CD14-positive monocyte (primary cell): ENCODE results near the gene DPP10. TPM values are rescaled to one million over a fixed set of nuclear protein-coding genes. Genes with fewer than 3 reads are reported as not detected.

Experiments
- DNase-seq, 3 donors: peaks; one replicate each; pipeline ENCODE4 v3.0.0-alpha.2; 2011 to 2022
- H2AFZ ChIP-seq: 2 replicates; pipeline ENCODE4 v1.6.0; 2012; ENCODE audit warnings: mild to moderate bottlenecking, low read depth, low read length, inconsistent platforms; ENCODE audit not compliant: insufficient read depth, poor library complexity, severe bottlenecking
- H3K27ac ChIP-seq, 2 donors: 1 replicate in 1 of 2; 2 replicates in 1 of 2; pipeline ENCODE4 v1.5.1; 2012 to 2013; ENCODE audit warnings: low read length in 2 of 2, control low read depth in 1 of 2, inconsistent platforms in 1 of 2, low read depth in 1 of 2, mild to moderate bottlenecking in 1 of 2
- H3K27me3 ChIP-seq, 2 donors: one replicate each; pipeline versions ENCODE4 v1.6.0 to v1.6.1; 2011 to 2013; ENCODE audit warnings: low read length in 2 of 2; ENCODE audit not compliant: control insufficient read depth in 2 of 2, insufficient read depth in 2 of 2
- H3K36me3 ChIP-seq, 2 donors: replicated peaks in 1 of 2; 1 replicate in 1 of 2; 2 replicates in 1 of 2; pipeline versions ENCODE4 v1.5.1 to v1.6.1; 2012 to 2013; ENCODE audit warnings: low read length in 2 of 2, control low read depth in 1 of 2, inconsistent platforms in 1 of 2, mild to moderate bottlenecking in 1 of 2; ENCODE audit not compliant: insufficient read depth in 2 of 2, control insufficient read depth in 1 of 2
- H3K4me1 ChIP-seq, 2 donors: 1 replicate in 1 of 2; 2 replicates in 1 of 2; pipeline versions ENCODE4 v1.5.1 to v1.6.1; 2012 to 2013; ENCODE audit warnings: low read length in 2 of 2, control low read depth in 1 of 2, inconsistent platforms in 1 of 2, mild to moderate bottlenecking in 1 of 2, moderate library complexity in 1 of 2; ENCODE audit not compliant: insufficient read depth in 2 of 2, control insufficient read depth in 1 of 2
- H3K4me2 ChIP-seq: replicated peaks from 2 replicates; pipeline ENCODE3; 2012; ENCODE audit warnings: low read length, moderate library complexity, mild to moderate bottlenecking; ENCODE audit not compliant: poor library complexity, severe bottlenecking; ENCODE audit errors: extremely low read depth
- H3K4me3 ChIP-seq, 3 experiments: fragments of 200-600 bp in 1 of 3; sonication (generic) in 1 of 3; replicated peaks in 1 of 3; 1 replicate in 2 of 3; 2 replicates in 1 of 3; pipeline ENCODE4 v1.5.1; 2011 to 2013; ENCODE audit warnings: low read length in 3 of 3, mild to moderate bottlenecking in 3 of 3, control low read depth in 2 of 3, low read depth in 2 of 3, inconsistent platforms in 1 of 3, moderate library complexity in 1 of 3
- H3K79me2 ChIP-seq: 2 replicates; pipeline ENCODE4 v1.6.0; 2012; ENCODE audit warnings: mild to moderate bottlenecking, control low read depth, inconsistent platforms, low read length, moderate library complexity; ENCODE audit not compliant: insufficient read depth
- H3K9ac ChIP-seq: 2 replicates; pipeline ENCODE4 v1.6.0; 2017; ENCODE audit warnings: low read length, mild to moderate bottlenecking; ENCODE audit not compliant: insufficient read depth, poor library complexity, severe bottlenecking
- H3K9me3 ChIP-seq, 2 donors: replicated peaks in 1 of 2; 1 replicate in 1 of 2; 2 replicates in 1 of 2; pipeline versions ENCODE4 v1.5.1 to v1.6.1; 2012 to 2013; ENCODE audit warnings: low read length in 2 of 2, control low read depth in 1 of 2; ENCODE audit not compliant: control insufficient read depth in 1 of 2, insufficient read depth in 1 of 2
- H4K20me1 ChIP-seq: 2 replicates; pipeline ENCODE4 v1.6.0; 2012; ENCODE audit warnings: mild to moderate bottlenecking, low read length, control low read depth, moderate library complexity; ENCODE audit not compliant: insufficient read depth
- H3K27ac Mint-ChIP-seq, 7 donors: one replicate each; pipeline ENCODE4 v1.8.0; 2020; ENCODE audit warnings: mild to moderate bottlenecking in 7 of 7, mixed read lengths in 7 of 7, moderate library complexity in 6 of 7, inconsistent platforms in 2 of 7
- H3K27me3 Mint-ChIP-seq, 3 donors: one replicate each; pipeline ENCODE4 v1.8.0; 2021 to 2022; ENCODE audit warnings: low read depth in 3 of 3, mild to moderate bottlenecking in 3 of 3, mixed read lengths in 3 of 3, moderate library complexity in 3 of 3, inconsistent platforms in 1 of 3
- H3K36me3 Mint-ChIP-seq, 2 donors: one replicate each; pipeline ENCODE4 v1.8.0; 2020; ENCODE audit warnings: mixed read lengths in 2 of 2, inconsistent platforms in 1 of 2, mild to moderate bottlenecking in 1 of 2
- H3K4me1 Mint-ChIP-seq: one replicate; pipeline ENCODE4 v1.8.0; 2020; ENCODE audit warnings: mild to moderate bottlenecking, mixed read lengths
- H3K4me3 Mint-ChIP-seq, 2 donors: one replicate each; pipeline ENCODE4 v1.8.0; 2020; ENCODE audit warnings: mild to moderate bottlenecking in 2 of 2, mixed read lengths in 2 of 2, moderate library complexity in 1 of 2
- H3K9me3 Mint-ChIP-seq, 7 donors: one replicate each; pipeline ENCODE4 v1.8.0; 2020 to 2022; ENCODE audit warnings: mixed read lengths in 7 of 7, mild to moderate bottlenecking in 6 of 7, moderate library complexity in 6 of 7, inconsistent platforms in 2 of 7
- WGBS: methylation state at CpG from one replicate; pipeline ENCODE4 v1.1.5; 2013; ENCODE audit warnings: missing lambda C conversion rate; ENCODE audit not compliant: insufficient coverage; 5-methylcytosine and 5-hydroxymethylcytosine counted together
- intact Hi-C, 2 donors: fragments of 100-400 bp; cut with micrococcal nuclease; formaldehyde crosslinking; loops; one replicate each; pipeline versions ENCODE4 v1.15.0 to v1.15.1; 2023
- polyA plus RNA-seq, 3 donors: library from polyadenylated mRNA; depleted of rRNA in 1 of 3; unstranded in 2 of 3; stranded (reverse) in 1 of 3; fragments of 300-500 nt in 2 of 3; fragments of >200 nt in 1 of 3; fragmentation: Illumina TruSeq in 2 of 3; gene quantifications; 1 replicate in 2 of 3; 2 replicates in 1 of 3; pipeline ENCODE4 v1.2.3, GENCODE V29; 2012 to 2021
- TF ChIP-seq, protein P1 (sequence below): fragments of 200-600 bp; IDR thresholded peaks from one replicate; pipeline ENCODE4 v1.8.0; 2022; ENCODE audit warnings: antibody characterized with exemption, mild to moderate bottlenecking

DPP10 gene
- polyA plus RNA-seq, 3 donors, result not detected

- no peaks in the 10 kb centered on the region for H4K20me1 ChIP-seq
- H3K4me3 ChIP-seq, result no peak overlapping the region
- no peaks in the 10 kb centered on the region for H3K79me2 ChIP-seq
- Mint-ChIP-seq H3K9me3 (no peaks in the 10 kb centered on the region), H3K4me1 (no peaks in the 10 kb centered on the region), H3K36me3 (no peaks in the 10 kb centered on the region), H3K4me3 (no peak overlapping the region), H3K27me3 (peaks cover 2 to 7% (median 3%) of the 10 kb centered on the region in 3 donors), H3K27ac (no peak overlapping the region)
- no peaks in the 10 kb centered on the region for H3K36me3 ChIP-seq
- H3K9ac ChIP-seq, result no peak overlapping the region
- intact Hi-C loops, result no loop called here
- DNase-seq, result no peak
- no peaks in the 10 kb centered on the region for H3K9me3 ChIP-seq
- H3K4me1 ChIP-seq, result no peaks in the 10 kb centered on the region
- no peak overlapping the region for H3K4me2 ChIP-seq
- WGBS, result 100% methylated on average over 2 of the region's 6 CpGs
- H2AFZ ChIP-seq, result no peak overlapping the region
- no peaks in the 10 kb centered on the region for H3K27me3 ChIP-seq
- TF ChIP-seq, protein P1, sequence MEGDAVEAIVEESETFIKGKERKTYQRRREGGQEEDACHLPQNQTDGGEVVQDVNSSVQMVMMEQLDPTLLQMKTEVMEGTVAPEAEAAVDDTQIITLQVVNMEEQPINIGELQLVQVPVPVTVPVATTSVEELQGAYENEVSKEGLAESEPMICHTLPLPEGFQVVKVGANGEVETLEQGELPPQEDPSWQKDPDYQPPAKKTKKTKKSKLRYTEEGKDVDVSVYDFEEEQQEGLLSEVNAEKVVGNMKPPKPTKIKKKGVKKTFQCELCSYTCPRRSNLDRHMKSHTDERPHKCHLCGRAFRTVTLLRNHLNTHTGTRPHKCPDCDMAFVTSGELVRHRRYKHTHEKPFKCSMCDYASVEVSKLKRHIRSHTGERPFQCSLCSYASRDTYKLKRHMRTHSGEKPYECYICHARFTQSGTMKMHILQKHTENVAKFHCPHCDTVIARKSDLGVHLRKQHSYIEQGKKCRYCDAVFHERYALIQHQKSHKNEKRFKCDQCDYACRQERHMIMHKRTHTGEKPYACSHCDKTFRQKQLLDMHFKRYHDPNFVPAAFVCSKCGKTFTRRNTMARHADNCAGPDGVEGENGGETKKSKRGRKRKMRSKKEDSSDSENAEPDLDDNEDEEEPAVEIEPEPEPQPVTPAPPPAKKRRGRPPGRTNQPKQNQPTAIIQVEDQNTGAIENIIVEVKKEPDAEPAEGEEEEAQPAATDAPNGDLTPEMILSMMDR, result no peak
- H3K27ac ChIP-seq, result no peak overlapping the region
These were observed 105.7 kb downstream of the DPP10 start for GRCh38 chr2:114548151-114548550.

- Histone ChIP-seq H3K27me3 (no peaks in the 10 kb centered on the region), H3K4me3 (no peak overlapping the region), H3K9me3 (no peaks in the 10 kb centered on the region), H3K4me2 (no peak overlapping the region), H3K79me2 (no peaks in the 10 kb centered on the region), H3K27ac (no peak overlapping the region), H2AFZ (no peak overlapping the region), H4K20me1 (no peaks in the 10 kb centered on the region), H3K9ac (no peak overlapping the region), H3K36me3 (no peaks in the 10 kb centered on the region), H3K4me1 (no peaks in the 10 kb centered on the region)
- WGBS, result 92% methylated on average over 2 of the region's 2 CpGs
- no peak for DNase-seq
- TF ChIP-seq, protein P1, result no peak
- intact Hi-C loops, result no loop called here
- Mint-ChIP-seq H3K9me3 (no peaks in the 10 kb centered on the region), H3K27me3 (peaks cover 0 to 9% (median 0%) of the 10 kb centered on the region in 3 donors), H3K4me1 (no peaks in the 10 kb centered on the region), H3K27ac (no peak overlapping the region), H3K4me3 (no peak overlapping the region), H3K36me3 (no peaks in the 10 kb centered on the region)
These were observed 107.9 kb downstream of the DPP10 start for GRCh38 chr2:114550364-114550763.
